Placental epithelial cell (primary cell): ENCODE results near the gene SIGLEC7. TPM values are rescaled to one million over a fixed set of nuclear protein-coding genes. Genes with fewer than 3 reads are reported as not detected.

ENCODE experiments used
- total RNA-seq: library from RNA; depleted of rRNA; stranded (reverse); fragments of >200 nt; gene quantifications from 2 replicates; pipeline ENCODE4 v1.2.3, GENCODE V29; 2012

SIGLEC7 gene
- total RNA-seq = not detected in 2 replicates

GRCh38 chr19:51142119-51142518 lies at the start of gene SIGLEC7:
SIGLEC7 (plus strand) TSS chr19:51142301; CDS start chr19:51142370, 69 bp downstream.

GRCh38 chr19:51108066-51108804 lies 33.9 kb upstream of the SIGLEC7 start, which contains the start of gene CTU1:
CTU1 (minus strand) TSS chr19:51108409; CDS start chr19:51104569, 3,840 bp downstream.

GRCh38 chr19:51124729-51125128 lies 17.4 kb upstream of the SIGLEC7 start, which contains the start of gene SIGLEC9:
SIGLEC9 (plus strand) TSS chr19:51124906; CDS start chr19:51124975, 69 bp downstream.

Other genes starting within 250 kb of the SIGLEC7 start
- not detected in 2 replicates for gene KLK4, start 230.9 kb upstream of the SIGLEC7 start, total RNA-seq
- gene KLK5, start 189.3 kb upstream of the SIGLEC7 start, total RNA-seq = not detected in 2 replicates
- gene KLK6, start 172.7 kb upstream of the SIGLEC7 start, total RNA-seq = 0.39 and 1.6 TPM in 2 replicates
- not detected in 2 replicates for gene KLK7, start 158.4 kb upstream of the SIGLEC7 start, total RNA-seq
- gene KLK8, start 140.7 kb upstream of the SIGLEC7 start, total RNA-seq = 0.39 TPM in 1 of 2 replicates, not detected in the other
- not detected in 2 replicates for gene KLK10, start 122.6 kb upstream of the SIGLEC7 start, total RNA-seq
- gene KLK11, start 115.7 kb upstream of the SIGLEC7 start, total RNA-seq = not detected in 2 replicates
- gene KLK12, start 107.3 kb upstream of the SIGLEC7 start, total RNA-seq = not detected in 2 replicates
- not detected in 2 replicates for gene KLK13, start 77.2 kb upstream of the SIGLEC7 start, total RNA-seq
- gene KLK14, start 59.4 kb upstream of the SIGLEC7 start, total RNA-seq = not detected in 2 replicates
- 6.3 and 7.9 TPM in 2 replicates for gene CTU1, start 33.9 kb upstream of the SIGLEC7 start, total RNA-seq
- gene SIGLEC9, start 17.4 kb upstream of the SIGLEC7 start, total RNA-seq = not detected in 2 replicates
- not detected in 2 replicates for gene CD33, start 82.8 kb downstream of the SIGLEC7 start, total RNA-seq
- not detected in 2 replicates for gene SIGLECL1, start 108.8 kb downstream of the SIGLEC7 start, total RNA-seq
- gene IGLON5, start 169.3 kb downstream of the SIGLEC7 start, total RNA-seq = not detected in 2 replicates
- 1.4 and 2.4 TPM in 2 replicates for gene VSIG10L, start 199.8 kb downstream of the SIGLEC7 start, total RNA-seq
- 42.9 and 82.1 TPM in 2 replicates for gene ETFB, start 224.1 kb downstream of the SIGLEC7 start, total RNA-seq
- not detected in 2 replicates for gene CLDND2, start 226.7 kb downstream of the SIGLEC7 start, total RNA-seq
- not detected in 2 replicates for gene NKG7, start 230.4 kb downstream of the SIGLEC7 start, total RNA-seq
- not detected in 2 replicates for gene LIM2, start 245.7 kb downstream of the SIGLEC7 start, total RNA-seq
- gene C19orf84, start 248.3 kb downstream of the SIGLEC7 start, total RNA-seq = 0.43 TPM in 1 of 2 replicates, not detected in the other